ENCODE measurements around the gene SORBS2.

DNA sequence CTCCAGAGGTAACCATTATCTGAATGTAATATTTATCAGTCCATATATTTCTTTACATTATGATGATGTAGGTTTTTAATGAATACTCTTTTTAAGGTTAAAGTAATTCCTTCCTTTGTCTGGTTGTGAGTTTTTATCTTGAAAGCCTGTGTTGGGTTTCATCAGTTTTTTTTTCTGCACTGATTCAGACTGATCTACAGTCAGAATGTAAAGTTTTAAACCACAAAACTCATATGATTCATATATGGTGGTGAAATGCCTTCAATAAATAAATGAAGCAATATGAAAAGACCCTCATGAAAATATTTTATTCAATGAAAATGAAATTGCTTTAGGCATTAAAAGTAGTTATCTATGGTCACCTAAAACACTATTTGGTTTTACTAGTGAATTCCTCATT lies 47.1 kb downstream of the SORBS2 start:
- TF ChIP-seq, protein P1, sequence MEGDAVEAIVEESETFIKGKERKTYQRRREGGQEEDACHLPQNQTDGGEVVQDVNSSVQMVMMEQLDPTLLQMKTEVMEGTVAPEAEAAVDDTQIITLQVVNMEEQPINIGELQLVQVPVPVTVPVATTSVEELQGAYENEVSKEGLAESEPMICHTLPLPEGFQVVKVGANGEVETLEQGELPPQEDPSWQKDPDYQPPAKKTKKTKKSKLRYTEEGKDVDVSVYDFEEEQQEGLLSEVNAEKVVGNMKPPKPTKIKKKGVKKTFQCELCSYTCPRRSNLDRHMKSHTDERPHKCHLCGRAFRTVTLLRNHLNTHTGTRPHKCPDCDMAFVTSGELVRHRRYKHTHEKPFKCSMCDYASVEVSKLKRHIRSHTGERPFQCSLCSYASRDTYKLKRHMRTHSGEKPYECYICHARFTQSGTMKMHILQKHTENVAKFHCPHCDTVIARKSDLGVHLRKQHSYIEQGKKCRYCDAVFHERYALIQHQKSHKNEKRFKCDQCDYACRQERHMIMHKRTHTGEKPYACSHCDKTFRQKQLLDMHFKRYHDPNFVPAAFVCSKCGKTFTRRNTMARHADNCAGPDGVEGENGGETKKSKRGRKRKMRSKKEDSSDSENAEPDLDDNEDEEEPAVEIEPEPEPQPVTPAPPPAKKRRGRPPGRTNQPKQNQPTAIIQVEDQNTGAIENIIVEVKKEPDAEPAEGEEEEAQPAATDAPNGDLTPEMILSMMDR (IDR thresholded peaks at IDR 0.05) = no peak
- no peak for TF ChIP-seq POLR2A (IDR thresholded peaks at IDR 0.05)

Data from uterus (tissue), 2 donors.